ENCODE results near the gene DCAF16. TPM values are rescaled to one million over a fixed set of nuclear protein-coding genes. Genes with fewer than 3 reads are reported as not detected.

The DCAF16 gene
- total RNA-seq: 12.5 and 21.3 TPM in 2 replicates

DNA sequence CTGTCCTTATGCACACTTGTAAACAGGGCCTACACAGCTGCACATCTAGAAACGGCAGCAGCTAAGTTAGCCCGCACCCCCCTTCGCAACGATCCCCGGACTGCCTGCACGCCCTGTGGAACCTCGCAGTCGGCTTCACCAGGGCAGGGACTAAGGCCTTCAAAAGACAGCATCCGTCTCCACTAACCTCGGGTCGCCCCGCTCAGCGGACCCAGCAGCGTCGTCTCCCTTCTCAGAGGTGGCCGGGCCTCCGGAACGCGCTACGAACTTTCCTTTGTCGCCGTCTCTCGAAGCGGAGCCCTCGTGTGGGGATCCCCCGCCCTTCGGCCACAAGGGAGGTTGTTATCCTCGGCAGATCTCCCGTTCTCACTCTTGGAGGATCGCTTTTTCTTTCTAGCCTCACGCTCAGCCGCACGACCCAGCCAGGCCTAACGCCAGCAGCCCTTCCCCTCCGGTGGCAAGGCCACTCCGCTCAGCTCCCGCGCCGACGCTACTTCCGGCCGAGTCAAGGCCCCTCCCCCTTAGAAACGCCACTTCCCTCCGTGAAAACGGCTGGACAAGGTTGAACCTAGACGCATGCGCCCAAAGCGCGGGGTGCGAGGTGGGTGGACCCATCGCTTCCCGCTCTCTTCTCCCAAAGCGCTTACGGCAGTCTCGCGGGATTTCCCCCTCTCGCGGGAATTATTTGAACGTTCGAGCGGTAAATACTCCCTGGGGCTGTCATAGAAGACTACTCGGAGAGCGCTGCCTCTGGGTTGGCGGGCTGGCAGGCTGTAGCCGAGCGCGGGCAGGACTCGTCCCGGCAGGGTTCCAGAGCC lies at the start of gene DCAF16, which contains the start of gene NCAPG:
Gene DCAF16, minus strand, starts transcription at position 498 of the 818 bp plus-strand sequence. CDS start 6,616 bp downstream, outside the sequence.
Gene NCAPG, plus strand, starts transcription at position 720 of the 818 bp plus-strand sequence. CDS start 99 bp downstream, outside the sequence.

DNA sequence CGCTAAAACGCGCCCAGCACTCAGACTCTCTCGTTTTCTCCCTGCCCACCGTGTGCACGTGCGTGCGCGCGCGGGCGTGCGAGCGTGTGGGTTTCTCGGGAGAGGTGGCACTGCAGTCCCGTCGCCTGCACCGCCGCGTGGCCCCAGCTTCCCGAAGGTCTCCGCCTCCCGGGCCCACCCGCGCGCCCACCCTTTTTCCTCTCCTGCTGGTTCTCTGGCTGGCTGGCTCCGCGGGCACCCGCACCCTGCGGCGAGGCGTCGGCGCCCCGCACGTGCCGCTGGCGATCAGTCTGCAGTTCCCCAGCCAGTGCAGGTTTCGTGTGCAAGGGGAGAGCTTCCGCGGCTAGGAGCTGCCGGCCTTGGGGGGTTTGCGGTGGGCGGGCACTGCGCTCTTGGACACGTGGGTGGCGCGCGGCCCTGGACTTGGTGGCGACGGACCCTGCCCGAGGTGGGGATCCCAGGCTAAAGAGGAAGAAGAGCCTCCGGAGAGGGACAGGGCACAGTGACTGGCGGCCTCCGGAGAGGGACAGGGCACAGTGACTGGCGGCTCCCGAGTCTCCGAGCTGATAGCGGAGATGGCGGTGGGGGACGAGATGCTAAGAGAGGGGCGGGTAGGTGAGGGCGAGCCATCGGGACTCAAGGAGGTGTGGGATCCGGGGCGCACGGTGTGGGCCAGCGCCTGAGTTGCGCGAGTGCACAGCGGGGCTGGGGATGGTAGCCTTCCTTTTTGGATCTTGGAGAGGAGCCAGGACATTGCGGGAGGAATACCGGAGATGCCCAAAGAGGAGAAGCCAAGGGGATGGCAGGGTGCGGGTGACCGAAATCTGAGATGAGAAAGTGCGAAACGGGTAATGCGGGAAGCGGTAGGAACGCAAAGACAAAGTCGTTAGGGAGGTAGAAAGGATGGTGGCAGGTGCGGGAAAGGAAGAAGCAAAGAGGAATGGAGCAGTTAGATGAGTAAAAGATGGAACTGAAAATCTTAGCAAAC lies 29.0 kb downstream of the DCAF16 start, which contains the start of gene FAM184B:
Gene FAM184B, minus strand, starts transcription at position 322 of the 988 bp plus-strand sequence. CDS start 322 bp downstream, outside the sequence.

Other genes starting within 250 kb of the DCAF16 start
- 222 and 338 TPM in 2 replicates for gene LAP3, start 233.6 kb downstream of the DCAF16 start, total RNA-seq
- 8.9 and 16.0 TPM in 2 replicates for gene MED28, start 196.1 kb downstream of the DCAF16 start, total RNA-seq
- not detected in 2 replicates for gene FAM184B, start 29.1 kb downstream of the DCAF16 start, total RNA-seq
- gene NCAPG, start 222 bp upstream of the DCAF16 start, total RNA-seq: 29.7 and 34.2 TPM in 2 replicates
- 11.7 and 21.2 TPM in 2 replicates for gene LCORL, start 211.0 kb upstream of the DCAF16 start, total RNA-seq

All from bladder microvascular endothelial cell (primary cell).